ENCODE data around the gene COPZ2.
"Not testable (repeated sequence)": the region's sequence is repeated elsewhere in the genome, so short reads cannot be mapped to it uniquely, and the experiment has no call there.

Gene COPZ2

DNA sequence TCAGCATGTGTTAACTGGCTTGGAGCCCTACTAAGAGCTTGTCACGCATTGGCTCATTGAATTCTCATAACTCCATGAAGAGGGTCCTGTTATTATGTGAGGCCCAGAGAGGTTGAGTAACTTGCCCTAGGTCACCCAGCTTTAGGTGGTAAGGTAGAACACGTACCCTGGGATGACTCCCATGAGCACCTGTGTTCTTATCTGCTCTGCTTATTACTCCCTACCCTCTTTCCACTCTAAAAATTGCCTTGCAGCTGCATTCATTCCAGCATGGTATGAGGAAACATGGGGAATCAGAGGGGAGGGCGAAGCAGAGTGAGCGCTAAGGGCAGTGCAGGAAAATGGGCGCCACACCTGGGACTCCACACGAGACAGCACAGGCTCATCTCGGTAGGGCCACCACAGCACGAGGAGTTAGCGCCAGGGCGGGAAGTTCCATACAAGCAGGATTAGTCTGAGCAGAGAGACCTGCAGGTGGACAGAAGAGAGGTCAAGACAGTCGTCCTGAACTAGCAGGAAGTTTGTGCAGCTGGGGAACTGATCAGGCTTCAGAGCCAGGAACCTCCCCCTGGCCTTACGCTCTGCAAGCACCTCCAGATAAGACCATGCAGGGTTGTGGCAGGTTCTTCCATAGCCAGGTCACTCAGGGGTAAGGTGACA, 10.1 kb downstream of the COPZ2 start:
- DNase-seq, result no peak

GRCh38 chr17:48026502-48027321, 10.9 kb downstream of the COPZ2 start:
- DNase-seq, result peak; percentile 68

- no peak for DNase-seq
Observed at GRCh38 chr17:48025904-48026501, 11.6 kb downstream of the COPZ2 start.

- peak; percentile 95 for DNase-seq
Observed at GRCh38 chr17:48025040-48025903, 12.3 kb downstream of the COPZ2 start.

DNA sequence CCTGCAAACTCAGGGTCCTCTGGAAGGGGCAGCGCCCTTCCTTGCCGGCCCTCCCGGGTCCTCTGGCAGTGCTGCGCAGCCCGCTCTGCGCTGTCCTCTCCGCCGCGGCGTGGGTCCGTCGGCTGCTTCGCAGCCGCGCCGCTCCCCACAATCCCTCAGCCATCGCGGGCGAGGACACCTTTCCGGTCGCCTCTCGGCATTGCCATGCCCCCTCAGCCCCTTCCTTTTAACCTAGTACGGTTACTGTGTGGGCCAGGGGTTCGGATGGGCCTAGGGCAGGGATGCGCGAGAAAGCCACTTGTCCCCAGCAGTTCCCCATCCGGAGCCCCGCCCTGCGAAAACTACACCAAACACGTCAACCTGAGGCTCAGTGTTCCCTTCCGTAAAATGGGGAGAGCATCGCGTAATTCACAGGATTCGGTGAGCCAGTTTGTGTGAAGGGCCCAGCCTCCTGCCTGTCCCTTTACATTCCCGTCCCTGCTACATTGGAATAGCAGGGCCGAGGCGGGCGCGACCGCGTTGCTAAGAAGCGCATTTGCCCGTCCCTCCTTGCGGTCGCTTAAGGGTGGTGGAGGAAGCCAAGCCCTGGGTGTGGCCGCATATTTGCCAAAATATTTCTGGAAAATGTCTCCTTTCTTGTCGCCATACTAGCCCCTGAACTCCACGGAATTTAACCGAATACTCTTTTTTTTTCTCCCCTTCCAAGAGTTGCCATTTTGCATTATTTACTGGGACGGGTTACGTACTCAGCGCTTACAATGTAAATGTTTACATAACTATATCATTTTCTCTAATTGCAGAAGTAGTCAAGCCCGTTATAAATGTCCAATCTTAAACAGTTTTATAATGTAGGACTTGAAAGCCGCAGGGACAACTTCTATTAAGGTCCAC, 13.2 kb downstream of the COPZ2 start:
- no peak for DNase-seq

- DNase-seq, result peak; percentile 60
Observed at GRCh38 chr17:48023400-48024148, 14.0 kb downstream of the COPZ2 start.

DNA sequence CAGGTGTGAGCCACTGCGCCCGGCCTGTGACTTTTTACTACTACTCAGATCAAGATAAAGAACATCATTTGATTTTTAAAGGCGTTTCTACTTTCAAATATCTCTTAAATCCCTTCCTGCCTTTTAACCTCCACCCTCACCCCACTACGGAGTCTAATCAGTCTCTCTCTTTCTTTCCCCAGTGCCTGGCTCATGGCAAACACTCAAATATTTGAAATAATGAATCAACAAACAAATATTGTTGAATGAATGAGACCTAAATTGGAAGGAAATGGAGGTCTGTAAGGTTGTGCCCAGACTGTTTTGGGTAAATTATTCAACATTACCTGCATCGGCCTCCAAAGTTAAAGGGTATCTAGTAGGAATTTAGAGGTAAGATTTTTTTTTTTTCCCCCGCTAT, 14.7 kb downstream of the COPZ2 start:
- no peak for DNase-seq

DNA sequence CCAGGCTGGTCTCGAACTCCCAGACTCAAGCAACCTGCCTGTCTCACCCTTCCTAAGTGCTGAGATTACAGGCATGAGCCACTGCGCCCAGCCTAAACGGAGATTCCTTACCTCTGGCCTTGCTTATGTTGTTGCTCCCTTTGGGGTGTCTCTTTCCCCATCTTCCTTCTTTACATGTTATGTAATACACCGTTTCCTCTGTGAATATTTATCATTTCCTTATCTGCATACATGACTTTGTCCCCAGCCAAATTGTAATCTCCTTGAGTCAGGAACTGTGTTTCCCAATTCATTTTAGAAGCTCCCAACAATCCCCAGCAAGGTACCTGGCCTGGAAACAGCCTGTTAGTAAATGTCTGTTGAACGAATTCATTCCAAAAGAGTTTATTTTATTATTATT, 15.7 kb downstream of the COPZ2 start:
- no peak for DNase-seq

DNA sequence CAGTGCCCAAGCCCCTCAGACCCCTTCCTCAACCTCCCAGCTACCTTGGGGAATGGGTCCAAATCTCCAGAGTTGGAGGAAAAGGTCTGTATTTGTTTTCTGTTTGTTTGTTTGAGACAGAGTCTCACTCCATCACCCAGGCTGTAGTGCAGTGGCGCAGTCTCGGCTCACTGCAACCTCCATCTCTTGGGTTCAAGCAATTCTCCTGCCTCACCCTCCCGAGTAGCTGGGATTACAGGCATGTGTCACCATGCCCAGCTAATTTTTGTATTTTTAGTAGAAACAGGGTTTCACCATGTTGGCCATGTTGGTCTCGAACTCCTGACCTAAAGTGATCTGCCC, 19.8 kb downstream of the COPZ2 start:
- not testable (repeated sequence) for DNase-seq

GRCh38 chr17:48016112-48016511, 21.5 kb downstream of the COPZ2 start:
- DNase-seq, result no peak

DNA sequence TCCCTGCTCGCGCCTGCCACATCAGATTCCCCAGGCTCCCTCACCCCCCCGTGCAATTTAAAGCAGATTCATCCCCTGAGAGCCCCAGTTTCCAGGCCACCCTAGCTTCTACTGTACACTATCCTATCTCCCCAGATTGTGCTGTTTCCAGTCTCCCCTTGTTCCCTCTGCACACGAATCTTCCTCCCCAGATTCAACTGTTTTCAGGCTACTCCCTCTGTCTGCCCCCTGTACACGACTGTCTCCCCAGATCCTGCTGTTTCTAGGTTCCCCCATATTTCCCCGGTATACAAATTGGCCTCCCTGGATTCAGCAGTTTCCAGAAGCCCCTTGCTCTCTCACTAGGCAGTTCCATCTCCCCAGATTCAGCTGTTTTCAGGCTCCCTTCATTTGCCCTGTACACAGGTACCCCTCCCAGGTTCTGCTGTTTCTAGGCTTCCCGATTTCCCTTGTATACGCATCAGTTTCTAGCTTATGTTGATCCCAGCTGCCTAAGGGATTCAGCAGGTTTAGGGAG, 22.9 kb downstream of the COPZ2 start:
- peak; percentile 56 for DNase-seq

DNA sequence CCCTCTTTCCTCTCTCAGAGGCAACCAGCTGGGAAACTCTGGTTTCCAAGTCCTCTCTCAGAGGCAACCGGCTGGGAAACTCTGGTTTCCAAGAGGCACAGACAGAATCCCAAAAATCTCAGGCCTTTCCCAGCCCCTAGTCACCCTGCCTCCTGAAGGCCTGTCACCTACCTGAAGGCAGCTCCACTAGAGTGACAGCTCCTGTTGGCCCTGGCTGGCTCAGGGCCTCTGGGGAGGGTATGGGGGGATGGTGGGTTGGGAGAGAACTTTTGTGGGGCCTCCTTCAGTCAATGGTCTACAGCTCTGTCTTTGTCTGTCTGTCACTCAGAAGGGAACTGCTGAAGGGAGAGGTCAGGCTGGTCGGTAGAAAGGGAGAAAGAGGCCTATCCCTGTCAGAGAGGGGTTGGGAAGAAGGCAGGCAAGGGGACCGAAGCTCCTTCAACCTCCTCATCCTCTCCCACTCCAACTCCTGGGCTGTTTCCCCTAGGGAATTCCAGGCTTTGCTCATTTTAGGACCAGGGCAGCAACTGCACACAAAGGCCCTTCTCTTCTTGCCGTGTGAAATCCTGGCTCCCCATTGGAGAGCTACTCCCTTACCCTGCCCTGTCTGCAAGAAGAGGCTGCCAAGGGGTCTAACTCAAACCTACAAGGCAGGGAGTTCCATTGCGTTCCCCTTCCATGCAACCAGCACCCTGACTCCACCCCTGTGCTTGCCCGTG, 23.6 kb downstream of the COPZ2 start:
- no peak for DNase-seq

GRCh38 chr17:48012654-48013053, 24.9 kb downstream of the COPZ2 start:
- no peak for DNase-seq

- no peak for DNase-seq
Observed at GRCh38 chr17:48012151-48012520, 25.5 kb downstream of the COPZ2 start.

DNA sequence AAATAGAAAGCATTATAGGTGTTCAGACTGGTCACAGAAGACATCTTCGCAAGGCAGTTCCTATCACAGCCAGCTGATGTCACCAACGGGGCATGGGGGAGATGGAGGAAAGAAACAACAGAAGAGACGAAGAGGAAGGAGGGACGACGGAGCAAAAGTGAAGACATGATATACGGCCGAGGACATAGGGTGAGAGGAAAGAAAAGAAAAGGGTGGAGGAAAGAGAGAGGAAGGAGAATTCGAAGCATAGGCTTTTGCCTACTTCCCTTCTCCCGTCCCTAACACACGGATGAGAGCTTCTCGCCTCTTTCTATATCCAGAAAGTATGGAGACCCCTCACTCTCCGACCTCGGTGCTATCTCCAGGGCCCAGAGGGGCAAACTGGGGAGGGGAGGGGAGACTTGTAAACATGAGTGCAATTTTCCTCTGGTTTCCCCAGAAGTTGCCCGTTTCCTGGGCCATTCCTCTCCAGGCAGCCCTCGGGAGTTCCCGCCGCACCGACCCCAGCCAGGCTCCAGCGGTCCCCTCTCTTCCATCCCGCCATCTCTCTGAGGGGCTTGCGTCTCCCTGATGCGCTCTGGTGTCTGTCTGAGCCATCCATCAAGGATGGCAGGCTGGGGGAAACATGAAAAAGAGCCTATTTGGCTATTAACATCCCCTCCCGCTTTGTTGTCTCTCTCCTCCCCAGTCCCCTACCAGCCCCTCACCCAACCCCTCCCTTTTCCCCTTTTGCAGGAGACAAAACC, 26.0 kb downstream of the COPZ2 start:
- no peak for DNase-seq

DNA sequence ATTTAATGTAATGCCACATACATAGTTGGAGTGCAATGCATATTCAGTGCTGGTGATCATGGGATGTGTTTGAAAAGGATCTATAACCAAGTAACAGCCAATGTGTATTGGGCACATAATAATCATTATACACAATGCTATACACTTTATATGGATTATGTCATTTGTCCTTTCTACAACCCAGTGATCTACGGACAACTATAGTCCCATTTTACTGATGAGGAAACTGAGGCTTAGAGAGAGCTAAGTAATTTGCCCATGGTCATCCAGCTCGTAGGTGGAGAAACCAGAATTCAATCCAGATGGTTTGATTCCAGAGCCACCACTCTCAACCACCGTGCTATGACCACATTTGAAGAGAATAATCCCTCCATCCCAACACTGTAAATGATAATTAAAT, 27.4 kb downstream of the COPZ2 start:
- DNase-seq, result no peak

- DNase-seq, result no peak
Observed at GRCh38 chr17:48006936-48007709, 30.5 kb downstream of the COPZ2 start.

- DNase-seq, result no peak
Observed at GRCh38 chr17:48004983-48005382, 32.6 kb downstream of the COPZ2 start.

Measured in NCI-H2107 (cell line).